ENCODE measurements around the gene UNC5A. TPM values are rescaled to one million over a fixed set of nuclear protein-coding genes. Genes with fewer than 3 reads are reported as not detected.

The UNC5A gene
- polyA plus RNA-seq, 1 of the 3 experiments (the other 2 are of a cell fraction): 0.46 TPM

DNA sequence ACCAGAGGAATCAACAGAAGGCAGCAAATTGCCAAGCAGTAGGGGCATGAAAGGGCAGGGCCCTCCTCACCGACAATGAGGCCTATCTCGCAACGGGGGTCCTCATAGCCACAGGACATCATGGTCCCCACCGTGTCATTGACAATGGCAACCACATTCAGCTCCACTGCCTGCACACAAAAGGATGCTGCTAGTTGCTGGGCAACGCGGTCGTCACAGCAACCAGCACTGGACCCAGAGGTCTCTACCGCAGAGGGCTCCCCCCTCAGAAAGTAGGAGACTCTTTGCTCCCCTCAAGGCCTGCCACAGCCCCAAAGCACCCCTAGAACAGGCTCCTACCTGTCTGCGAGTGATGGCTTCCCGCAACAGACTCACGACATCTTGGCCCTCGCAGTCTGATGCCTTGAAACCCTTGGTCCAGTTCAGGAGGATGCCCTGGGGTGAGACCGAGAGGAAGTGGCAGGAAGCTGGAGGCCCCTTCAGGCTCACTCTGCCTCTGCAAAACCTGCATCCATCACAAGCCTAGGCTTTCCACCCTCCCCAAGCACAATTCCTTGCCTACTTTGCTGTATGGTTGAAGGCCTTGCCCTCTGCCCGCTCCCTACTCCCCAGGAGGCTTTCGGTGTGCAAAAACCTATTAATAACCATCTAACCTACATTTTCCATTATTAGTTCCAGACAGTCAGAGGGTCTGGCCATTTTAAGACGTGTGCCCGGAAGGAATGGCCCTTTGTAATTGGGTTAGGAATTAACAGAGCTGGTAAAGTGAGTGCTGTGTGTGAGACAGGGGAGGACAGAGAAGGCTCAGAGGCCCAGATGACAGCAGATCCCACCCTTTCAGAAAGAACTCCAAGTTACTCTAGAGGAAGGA lies 73.6 kb downstream of the UNC5A start:
- no peak overlapping the region for H3K9ac ChIP-seq
- no peaks in the 10 kb centered on the region for H4K20me1 ChIP-seq (ENCODE audit: insufficient read depth)
- peak; percentile 88 for DNase-seq
- no peak overlapping the region for H2AFZ ChIP-seq (ENCODE audit: low read depth)
- no peak overlapping the region for H3K4me2 ChIP-seq
- no peaks in the 10 kb centered on the region for H3K9me2 ChIP-seq
- H3K4me1 ChIP-seq (ENCODE audit: control insufficient read depth in 1 of 2, insufficient read depth in 2 of 2, low read depth in 1 of 2, low read length in 1 of 2): peaks cover 0 to 32% of the 10 kb centered on the region in 2 experiments; a peak in 2 of 4 replicates
- H3K27ac ChIP-seq (ENCODE audit: low read depth in 2 of 2, low read length in 1 of 2): peak overlapping the region in 1 of 2 experiments; percentile 93; a peak in 2 of 4 replicates
- no peaks in the 10 kb centered on the region for H3K36me3 ChIP-seq (replicated peaks in 1 of 2; ENCODE audit: control insufficient read depth in 1 of 2, insufficient read depth in 2 of 2, low read length in 1 of 2)
- 55% methylated on average over 14 of the region's 17 CpGs for WGBS (ENCODE audit: low lambda C conversion rate)
- no peaks in the 10 kb centered on the region for H3K27me3 ChIP-seq (ENCODE audit: insufficient read depth)
- POLR2A ChIA-PET: interaction anchor here (1.2 to 1.8 kb wide), 3 partner anchors 9 to 49 kb away, joined by 3 to 6 read pairs (median 4); no protein-coding TSS in a partner anchor
- no peak for TF ChIP-seq MEF2A (IDR thresholded peaks at IDR 0.05; ENCODE audit: borderline replicate concordance, low read depth)
- TF ChIP-seq RCOR1 (IDR thresholded peaks at IDR 0.05; ENCODE audit: low read length): peak; percentile 86; the same call in 1 of the 2 replicates
- TF ChIP-seq GATA2 (CRISPR knock-in tag; IDR thresholded peaks at IDR 0.05): peak; percentile 54; the same call in 1 of the 2 replicates
- no peak for TF ChIP-seq ELF1 (IDR thresholded peaks at IDR 0.05)
- TF ChIP-seq SIN3A (IDR thresholded peaks at IDR 0.05; ENCODE audit: borderline replicate concordance, low read depth, low read length): no peak
- TF ChIP-seq FOXM1 (IDR thresholded peaks at IDR 0.05; ENCODE audit: low read depth): no peak
- peak; percentile 52; the same call in 1 of the 2 replicates for TF ChIP-seq TCF12 (IDR thresholded peaks at IDR 0.05)
- TF ChIP-seq MXI1 (IDR thresholded peaks at IDR 0.05; ENCODE audit: low read depth, low read length): peak; percentile 61
- peak; percentile 43 for TF ChIP-seq RAD21 (IDR thresholded peaks at IDR 0.05; ENCODE audit: low read length)
- no peak for TF ChIP-seq EZH2phosphoT487 (IDR thresholded peaks at IDR 0.05; ENCODE audit: borderline replicate concordance, low read depth)
- TF ChIP-seq, protein P1, sequence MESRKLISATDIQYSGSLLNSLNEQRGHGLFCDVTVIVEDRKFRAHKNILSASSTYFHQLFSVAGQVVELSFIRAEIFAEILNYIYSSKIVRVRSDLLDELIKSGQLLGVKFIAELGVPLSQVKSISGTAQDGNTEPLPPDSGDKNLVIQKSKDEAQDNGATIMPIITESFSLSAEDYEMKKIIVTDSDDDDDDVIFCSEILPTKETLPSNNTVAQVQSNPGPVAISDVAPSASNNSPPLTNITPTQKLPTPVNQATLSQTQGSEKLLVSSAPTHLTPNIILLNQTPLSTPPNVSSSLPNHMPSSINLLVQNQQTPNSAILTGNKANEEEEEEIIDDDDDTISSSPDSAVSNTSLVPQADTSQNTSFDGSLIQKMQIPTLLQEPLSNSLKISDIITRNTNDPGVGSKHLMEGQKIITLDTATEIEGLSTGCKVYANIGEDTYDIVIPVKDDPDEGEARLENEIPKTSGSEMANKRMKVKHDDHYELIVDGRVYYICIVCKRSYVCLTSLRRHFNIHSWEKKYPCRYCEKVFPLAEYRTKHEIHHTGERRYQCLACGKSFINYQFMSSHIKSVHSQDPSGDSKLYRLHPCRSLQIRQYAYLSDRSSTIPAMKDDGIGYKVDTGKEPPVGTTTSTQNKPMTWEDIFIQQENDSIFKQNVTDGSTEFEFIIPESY (IDR thresholded peaks at IDR 0.05; ENCODE audit: borderline replicate concordance, low read depth): no peak
- TF ChIP-seq EP300 (IDR thresholded peaks at IDR 0.05; ENCODE audit: borderline replicate concordance in 1 of 2, low read depth in 1 of 2, low read length in 1 of 2): peak in 1 of 2 experiments; percentile 95; a peak in 2 of 4 replicates
- peak; percentile 63 for TF ChIP-seq CHD2 (IDR thresholded peaks at IDR 0.05; ENCODE audit: low read length, partially characterized antibody)
- no peak for TF ChIP-seq SMC3 (IDR thresholded peaks at IDR 0.05; ENCODE audit: low read depth, low read length)
- no peak for TF ChIP-seq RFX5 (IDR thresholded peaks at IDR 0.05; ENCODE audit: low read length)
- TF ChIP-seq, protein P2, sequence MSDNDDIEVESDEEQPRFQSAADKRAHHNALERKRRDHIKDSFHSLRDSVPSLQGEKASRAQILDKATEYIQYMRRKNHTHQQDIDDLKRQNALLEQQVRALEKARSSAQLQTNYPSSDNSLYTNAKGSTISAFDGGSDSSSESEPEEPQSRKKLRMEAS (IDR thresholded peaks at IDR 0.05; ENCODE audit: low read depth): no peak
- TF ChIP-seq FOSL2 (IDR thresholded peaks at IDR 0.05; ENCODE audit: borderline replicate concordance, low read depth): no peak
- CTCF ChIA-PET: interaction anchor here (0.8 to 3.7 kb wide), 11 partner anchors 9 to 226 kb away, joined by 3 to 13 read pairs (median 4); no protein-coding TSS in a partner anchor
- H3K79me2 ChIP-seq (ENCODE audit: insufficient read depth): no peaks in the 10 kb centered on the region
- no peaks in the 10 kb centered on the region for H3F3A ChIP-seq (replicated peaks; ENCODE audit: insufficient read depth)
- no peak overlapping the region for H3K4me3 ChIP-seq (ENCODE audit: low read depth in 2 of 2, low read length in 1 of 2)
- no peaks in the 10 kb centered on the region for H3K9me3 ChIP-seq
